Measurements from ENCODE around the gene C1orf87. TPM values are rescaled to one million over a fixed set of nuclear protein-coding genes. Genes with fewer than 3 reads are reported as not detected.

The C1orf87 gene
- total RNA-seq, 2 donors from 2014 or later = not detected

GRCh38 chr1:60091195-60091715 lies 17.7 kb upstream of the C1orf87 start:
- Histone ChIP-seq H3K36me3 (no peaks in the 10 kb centered on the region), H3K4me3 (no peak overlapping the region), H3K4me1 (no peaks in the 10 kb centered on the region), H3K9me3 (peaks cover 0 to 13% of the 10 kb centered on the region in 2 donors), H3K27ac (no peak overlapping the region), H3K27me3 (no peaks in the 10 kb centered on the region)
- DNase-seq (ENCODE audit: low spot score) = no peak
- no peak for TF ChIP-seq CTCF (IDR thresholded peaks at IDR 0.05)

- Histone ChIP-seq H3K4me1 (no peaks in the 10 kb centered on the region), H3K27me3 (no peaks in the 10 kb centered on the region), H3K36me3 (no peaks in the 10 kb centered on the region), H3K9me3 (peaks cover 0 to 7% of the 10 kb centered on the region in 2 donors), H3K27ac (no peak overlapping the region), H3K4me3 (no peak overlapping the region)
- no peak for DNase-seq (ENCODE audit: low spot score)
- no peak for TF ChIP-seq CTCF (IDR thresholded peaks at IDR 0.05)
Observed at GRCh38 chr1:60090655-60091054, 17.1 kb upstream of the C1orf87 start.

GRCh38 chr1:60088620-60089155 lies 15.1 kb upstream of the C1orf87 start:
- H3K4me1 ChIP-seq = no peaks in the 10 kb centered on the region
- no peak for DNase-seq (ENCODE audit: low spot score)
- H3K27me3 ChIP-seq = no peaks in the 10 kb centered on the region
- peak in 1 of 2 donors; percentile 14 for TF ChIP-seq CTCF (IDR thresholded peaks at IDR 0.05)
- no peak overlapping the region for H3K4me3 ChIP-seq
- H3K9me3 ChIP-seq = no peaks in the 10 kb centered on the region
- no peak overlapping the region for H3K27ac ChIP-seq
- no peaks in the 10 kb centered on the region for H3K36me3 ChIP-seq

GRCh38 chr1:60087681-60088080 lies 14.1 kb upstream of the C1orf87 start:
- no peak overlapping the region for H3K27ac ChIP-seq
- no peaks in the 10 kb centered on the region for H3K27me3 ChIP-seq
- H3K36me3 ChIP-seq = no peaks in the 10 kb centered on the region
- H3K9me3 ChIP-seq = no peaks in the 10 kb centered on the region
- DNase-seq (ENCODE audit: low spot score) = no peak
- no peaks in the 10 kb centered on the region for H3K4me1 ChIP-seq
- no peak for TF ChIP-seq CTCF (IDR thresholded peaks at IDR 0.05)
- H3K4me3 ChIP-seq = no peak overlapping the region

GRCh38 chr1:60078182-60078581 lies 4.6 kb upstream of the C1orf87 start:
- DNase-seq (ENCODE audit: low spot score) = no peak
- H3K27ac ChIP-seq = no peak overlapping the region
- H3K4me1 ChIP-seq = no peaks in the 10 kb centered on the region
- H3K9me3 ChIP-seq = no peaks in the 10 kb centered on the region
- no peaks in the 10 kb centered on the region for H3K27me3 ChIP-seq
- no peaks in the 10 kb centered on the region for H3K36me3 ChIP-seq
- no peak for TF ChIP-seq CTCF (IDR thresholded peaks at IDR 0.05)
- no peak overlapping the region for H3K4me3 ChIP-seq

GRCh38 chr1:60071296-60071695 lies 2.3 kb downstream of the C1orf87 start:
- Histone ChIP-seq H3K27me3 (no peaks in the 10 kb centered on the region), H3K9me3 (no peaks in the 10 kb centered on the region), H3K4me1 (no peaks in the 10 kb centered on the region), H3K4me3 (no peak overlapping the region), H3K36me3 (no peaks in the 10 kb centered on the region), H3K27ac (no peak overlapping the region)
- TF ChIP-seq CTCF (IDR thresholded peaks at IDR 0.05) = no peak
- DNase-seq (ENCODE audit: low spot score) = no peak
